ENCODE results near the gene BCAS3.
"Not testable (repeated sequence)": the region's sequence is repeated elsewhere in the genome, so short reads cannot be mapped to it uniquely, and the experiment has no call there.

DNA sequence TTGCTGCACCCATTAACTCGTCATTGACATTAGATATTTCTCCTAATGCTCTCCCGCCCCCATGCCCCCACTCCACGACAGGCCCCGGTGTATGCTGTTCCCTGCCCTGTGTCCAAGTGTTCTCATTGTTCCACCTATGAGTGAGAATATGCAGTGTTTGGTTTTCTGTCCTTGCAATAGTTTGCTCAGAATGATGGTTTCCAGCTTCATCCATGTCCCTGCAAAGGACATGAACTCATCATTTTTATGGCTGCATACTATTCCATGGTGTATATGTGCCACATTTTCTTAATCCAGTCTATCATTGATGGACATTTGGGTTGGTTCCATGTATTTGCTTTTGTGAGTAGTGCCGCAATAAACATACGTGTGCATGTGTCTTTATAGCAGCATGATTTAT is 83.7 kb downstream of the BCAS3 start:
- TF ChIP-seq EP300 (conservative IDR thresholded peaks at IDR 0.05; ENCODE audit: poor library complexity, severe bottlenecking); TAF1 (IDR thresholded peaks at IDR 0.05; ENCODE audit: low read depth); POLR2AphosphoS5 (IDR thresholded peaks at IDR 0.05); RAD21 (conservative IDR thresholded peaks at IDR 0.05); MXI1 (conservative IDR thresholded peaks at IDR 0.05; ENCODE audit: poor library complexity, severe bottlenecking); EZH2 (IDR thresholded peaks at IDR 0.05; ENCODE audit: borderline replicate concordance, insufficient read depth, low read length, poor library complexity, severe bottlenecking): not testable (repeated sequence)
- TF ChIP-seq, protein P1, sequence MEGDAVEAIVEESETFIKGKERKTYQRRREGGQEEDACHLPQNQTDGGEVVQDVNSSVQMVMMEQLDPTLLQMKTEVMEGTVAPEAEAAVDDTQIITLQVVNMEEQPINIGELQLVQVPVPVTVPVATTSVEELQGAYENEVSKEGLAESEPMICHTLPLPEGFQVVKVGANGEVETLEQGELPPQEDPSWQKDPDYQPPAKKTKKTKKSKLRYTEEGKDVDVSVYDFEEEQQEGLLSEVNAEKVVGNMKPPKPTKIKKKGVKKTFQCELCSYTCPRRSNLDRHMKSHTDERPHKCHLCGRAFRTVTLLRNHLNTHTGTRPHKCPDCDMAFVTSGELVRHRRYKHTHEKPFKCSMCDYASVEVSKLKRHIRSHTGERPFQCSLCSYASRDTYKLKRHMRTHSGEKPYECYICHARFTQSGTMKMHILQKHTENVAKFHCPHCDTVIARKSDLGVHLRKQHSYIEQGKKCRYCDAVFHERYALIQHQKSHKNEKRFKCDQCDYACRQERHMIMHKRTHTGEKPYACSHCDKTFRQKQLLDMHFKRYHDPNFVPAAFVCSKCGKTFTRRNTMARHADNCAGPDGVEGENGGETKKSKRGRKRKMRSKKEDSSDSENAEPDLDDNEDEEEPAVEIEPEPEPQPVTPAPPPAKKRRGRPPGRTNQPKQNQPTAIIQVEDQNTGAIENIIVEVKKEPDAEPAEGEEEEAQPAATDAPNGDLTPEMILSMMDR (IDR thresholded peaks at IDR 0.05; ENCODE audit: poor library complexity, severe bottlenecking): not testable (repeated sequence)
- TF ChIP-seq, protein P2, sequence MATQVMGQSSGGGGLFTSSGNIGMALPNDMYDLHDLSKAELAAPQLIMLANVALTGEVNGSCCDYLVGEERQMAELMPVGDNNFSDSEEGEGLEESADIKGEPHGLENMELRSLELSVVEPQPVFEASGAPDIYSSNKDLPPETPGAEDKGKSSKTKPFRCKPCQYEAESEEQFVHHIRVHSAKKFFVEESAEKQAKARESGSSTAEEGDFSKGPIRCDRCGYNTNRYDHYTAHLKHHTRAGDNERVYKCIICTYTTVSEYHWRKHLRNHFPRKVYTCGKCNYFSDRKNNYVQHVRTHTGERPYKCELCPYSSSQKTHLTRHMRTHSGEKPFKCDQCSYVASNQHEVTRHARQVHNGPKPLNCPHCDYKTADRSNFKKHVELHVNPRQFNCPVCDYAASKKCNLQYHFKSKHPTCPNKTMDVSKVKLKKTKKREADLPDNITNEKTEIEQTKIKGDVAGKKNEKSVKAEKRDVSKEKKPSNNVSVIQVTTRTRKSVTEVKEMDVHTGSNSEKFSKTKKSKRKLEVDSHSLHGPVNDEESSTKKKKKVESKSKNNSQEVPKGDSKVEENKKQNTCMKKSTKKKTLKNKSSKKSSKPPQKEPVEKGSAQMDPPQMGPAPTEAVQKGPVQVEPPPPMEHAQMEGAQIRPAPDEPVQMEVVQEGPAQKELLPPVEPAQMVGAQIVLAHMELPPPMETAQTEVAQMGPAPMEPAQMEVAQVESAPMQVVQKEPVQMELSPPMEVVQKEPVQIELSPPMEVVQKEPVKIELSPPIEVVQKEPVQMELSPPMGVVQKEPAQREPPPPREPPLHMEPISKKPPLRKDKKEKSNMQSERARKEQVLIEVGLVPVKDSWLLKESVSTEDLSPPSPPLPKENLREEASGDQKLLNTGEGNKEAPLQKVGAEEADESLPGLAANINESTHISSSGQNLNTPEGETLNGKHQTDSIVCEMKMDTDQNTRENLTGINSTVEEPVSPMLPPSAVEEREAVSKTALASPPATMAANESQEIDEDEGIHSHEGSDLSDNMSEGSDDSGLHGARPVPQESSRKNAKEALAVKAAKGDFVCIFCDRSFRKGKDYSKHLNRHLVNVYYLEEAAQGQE (IDR thresholded peaks at IDR 0.05; ENCODE audit: borderline replicate concordance): not testable (repeated sequence)
